ENCODE results near the gene METTL16. TPM values are rescaled to one million over a fixed set of nuclear protein-coding genes. Genes with fewer than 3 reads are reported as not detected.

METTL16 gene
- total and polyA plus RNA-seq, 2 experiments from 2014 or later: 19.3 to 23.9 TPM

DNA sequence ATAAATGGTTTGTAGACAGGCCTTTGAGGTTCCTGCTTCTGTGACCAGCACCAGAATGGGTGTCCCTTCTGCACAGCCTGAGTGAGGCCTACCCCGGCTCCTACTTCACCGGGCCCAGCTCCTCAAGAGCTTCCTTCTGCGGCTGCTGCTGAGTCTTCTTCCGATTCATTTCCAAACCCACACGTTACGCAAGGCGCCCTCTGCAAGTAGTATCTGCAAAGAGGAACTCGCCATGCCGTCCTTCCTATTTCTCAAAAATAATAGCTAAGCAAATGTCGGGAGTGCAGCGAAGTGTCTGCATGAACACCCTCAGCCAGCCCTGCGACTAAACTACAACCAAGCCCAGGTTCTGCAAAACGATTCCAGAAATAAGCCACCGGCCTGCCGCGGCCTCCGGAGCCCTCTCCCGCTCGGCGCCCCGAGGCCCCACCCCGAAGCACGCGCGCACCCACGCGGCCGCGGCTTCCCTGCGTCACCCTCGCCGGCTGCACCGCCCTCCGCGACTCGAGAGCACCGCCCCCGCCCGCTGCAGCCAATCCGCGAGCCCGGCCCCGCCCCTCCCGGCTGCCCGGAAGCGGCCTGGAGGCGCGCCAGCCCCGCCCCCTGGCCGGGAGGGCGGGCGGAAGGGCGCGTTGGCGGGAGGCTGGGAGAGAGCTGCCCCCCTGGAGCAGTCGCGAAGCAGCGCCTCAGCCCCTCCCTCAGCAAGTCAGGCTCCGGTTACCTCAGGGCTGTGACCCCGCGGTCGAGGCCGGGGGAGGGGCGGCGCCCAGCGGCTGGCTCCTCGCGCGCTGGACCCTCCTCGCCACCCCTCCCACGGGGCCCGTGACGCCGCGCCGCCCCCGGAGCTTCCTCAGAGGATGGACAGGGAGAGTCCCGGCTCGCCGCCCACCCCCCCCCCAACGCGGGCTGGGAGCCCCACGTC, 119.2 kb downstream of the METTL16 start:
- H3K27ac ChIP-seq: peak overlapping the region; percentile 85
- peak overlapping the region; percentile 62 for H3K4me3 ChIP-seq
- no peaks in the 10 kb centered on the region for H3K27me3 ChIP-seq
- TF ChIP-seq, protein P1, sequence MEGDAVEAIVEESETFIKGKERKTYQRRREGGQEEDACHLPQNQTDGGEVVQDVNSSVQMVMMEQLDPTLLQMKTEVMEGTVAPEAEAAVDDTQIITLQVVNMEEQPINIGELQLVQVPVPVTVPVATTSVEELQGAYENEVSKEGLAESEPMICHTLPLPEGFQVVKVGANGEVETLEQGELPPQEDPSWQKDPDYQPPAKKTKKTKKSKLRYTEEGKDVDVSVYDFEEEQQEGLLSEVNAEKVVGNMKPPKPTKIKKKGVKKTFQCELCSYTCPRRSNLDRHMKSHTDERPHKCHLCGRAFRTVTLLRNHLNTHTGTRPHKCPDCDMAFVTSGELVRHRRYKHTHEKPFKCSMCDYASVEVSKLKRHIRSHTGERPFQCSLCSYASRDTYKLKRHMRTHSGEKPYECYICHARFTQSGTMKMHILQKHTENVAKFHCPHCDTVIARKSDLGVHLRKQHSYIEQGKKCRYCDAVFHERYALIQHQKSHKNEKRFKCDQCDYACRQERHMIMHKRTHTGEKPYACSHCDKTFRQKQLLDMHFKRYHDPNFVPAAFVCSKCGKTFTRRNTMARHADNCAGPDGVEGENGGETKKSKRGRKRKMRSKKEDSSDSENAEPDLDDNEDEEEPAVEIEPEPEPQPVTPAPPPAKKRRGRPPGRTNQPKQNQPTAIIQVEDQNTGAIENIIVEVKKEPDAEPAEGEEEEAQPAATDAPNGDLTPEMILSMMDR (IDR thresholded peaks at IDR 0.05; ENCODE audit: low read depth, low read length): no peak
- H3K4me1 ChIP-seq (ENCODE audit: low read depth): peaks cover 38% of the 10 kb centered on the region
- H3K9me3 ChIP-seq (ENCODE audit: low read depth): no peaks in the 10 kb centered on the region
- H3K36me3 ChIP-seq: no peaks in the 10 kb centered on the region
- peak; percentile 97 to 98 for DNase-seq (ENCODE audit: low read depth in 1 of 2, low spot score in 1 of 2)

DNA sequence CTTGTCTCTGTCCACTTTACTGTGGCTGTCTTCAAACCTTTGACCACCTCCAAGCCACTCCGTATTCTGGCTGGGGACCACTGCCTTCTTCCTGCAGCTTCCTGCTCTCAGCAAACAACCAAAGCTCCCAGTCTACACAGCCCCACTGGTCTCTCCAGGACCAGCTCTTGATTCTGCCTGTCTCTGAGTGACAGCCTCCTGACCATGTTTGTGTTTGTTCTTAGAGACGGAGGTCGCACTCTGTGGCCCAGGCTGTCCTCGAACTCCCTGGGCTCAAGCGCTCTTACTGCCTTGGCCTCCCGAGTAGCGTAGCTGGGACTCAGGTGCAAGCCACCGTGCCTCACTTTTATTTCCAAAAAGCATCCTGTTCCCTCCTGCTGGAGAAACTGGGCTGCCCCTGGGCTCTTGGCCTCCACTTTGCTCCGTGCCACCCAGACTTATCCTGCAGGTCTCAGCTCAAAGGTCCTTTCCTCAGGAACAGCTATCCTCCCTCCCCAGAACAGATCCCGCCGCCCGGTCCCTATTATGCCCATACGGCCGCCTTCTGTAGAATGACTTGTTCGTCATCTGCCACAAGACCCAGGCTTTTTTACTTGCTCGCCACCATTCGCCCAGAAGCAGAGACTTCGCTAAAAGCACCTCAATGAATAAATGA, 120.0 kb downstream of the METTL16 start:
- Histone ChIP-seq H3K4me1 (ENCODE audit: low read depth) (peaks cover 32% of the 10 kb centered on the region), H3K27ac (peak overlapping the region; percentile 85), H3K27me3 (no peaks in the 10 kb centered on the region), H3K9me3 (ENCODE audit: low read depth) (no peaks in the 10 kb centered on the region), H3K4me3 (peak overlapping the region; percentile 62), H3K36me3 (peaks cover 5% of the 10 kb centered on the region)
- TF ChIP-seq, protein P1 (IDR thresholded peaks at IDR 0.05; ENCODE audit: low read depth, low read length): no peak
- DNase-seq (ENCODE audit: low read depth in 1 of 2, low spot score in 1 of 2): no peak

DNA sequence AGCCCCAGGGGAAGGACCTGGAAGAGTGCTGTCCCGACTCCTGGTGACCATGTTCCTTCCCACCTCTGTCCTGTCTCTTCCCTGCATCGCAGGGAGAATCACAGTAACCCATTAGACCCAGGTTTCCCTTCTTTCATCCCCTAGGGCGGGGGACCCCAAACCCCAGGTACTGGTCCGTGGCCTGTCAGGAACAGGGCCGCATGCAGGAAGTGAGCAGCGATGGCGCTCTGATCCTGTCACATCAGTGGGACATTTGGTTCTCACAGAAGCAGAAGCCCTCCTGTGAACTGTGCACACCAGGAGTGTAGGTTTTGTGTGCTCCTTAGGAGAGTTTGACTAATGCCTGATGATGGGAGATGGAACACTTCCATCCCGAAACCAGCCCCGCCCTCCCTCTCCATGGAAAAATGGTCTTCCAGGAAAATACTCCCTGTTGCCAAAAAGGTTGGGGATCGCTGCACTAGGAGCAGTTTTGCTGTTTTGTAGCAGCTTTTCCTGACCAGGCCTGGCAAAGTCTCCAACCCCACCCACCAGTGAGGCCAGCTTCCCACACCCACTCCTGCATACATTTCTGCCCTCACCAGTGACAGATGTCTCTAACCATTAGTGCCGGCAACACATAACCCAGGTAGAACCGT, 121.4 kb downstream of the METTL16 start:
- H3K9me3 ChIP-seq (ENCODE audit: low read depth): no peaks in the 10 kb centered on the region
- H3K4me1 ChIP-seq (ENCODE audit: low read depth): peaks cover 29% of the 10 kb centered on the region
- DNase-seq (ENCODE audit: low read depth in 1 of 2, low spot score in 1 of 2): no peak
- no peak overlapping the region for H3K27ac ChIP-seq
- H3K4me3 ChIP-seq: no peak overlapping the region
- peaks cover 6% of the 10 kb centered on the region for H3K36me3 ChIP-seq
- no peaks in the 10 kb centered on the region for H3K27me3 ChIP-seq
- TF ChIP-seq, protein P1 (IDR thresholded peaks at IDR 0.05; ENCODE audit: low read depth, low read length): no peak

DNA sequence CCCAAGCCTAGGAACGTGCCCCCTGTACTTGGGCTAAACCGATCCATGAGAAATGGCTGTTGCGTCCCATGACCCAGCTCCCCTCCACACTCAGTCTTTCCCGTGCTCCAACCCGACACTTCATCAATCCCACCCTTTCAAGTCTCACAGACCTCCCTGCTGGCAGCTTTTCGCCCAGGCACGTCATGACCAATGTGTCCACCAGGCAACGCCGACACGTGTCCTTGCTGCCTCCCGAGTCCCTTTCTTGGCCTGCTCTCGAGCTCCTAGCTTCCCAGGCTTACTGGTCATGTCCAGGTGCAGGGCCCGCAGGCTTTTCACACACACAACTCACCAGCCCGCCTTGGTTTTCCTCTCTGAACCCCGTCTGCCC, 123.0 kb downstream of the METTL16 start:
- H3K4me1 ChIP-seq (ENCODE audit: low read depth): peaks cover 30% of the 10 kb centered on the region

More for the DNA sequence above, 123.0 kb downstream of the METTL16 start:
- Histone ChIP-seq H3K9me3 (ENCODE audit: low read depth) (no peaks in the 10 kb centered on the region), H3K27me3 (no peaks in the 10 kb centered on the region), H3K4me3 (no peak overlapping the region), H3K36me3 (peaks cover 6% of the 10 kb centered on the region), H3K27ac (no peak overlapping the region)
- TF ChIP-seq, protein P1 (IDR thresholded peaks at IDR 0.05; ENCODE audit: low read depth, low read length): no peak
- no peak for DNase-seq (ENCODE audit: low read depth in 1 of 2, low spot score in 1 of 2)
